Peyer's patch (tissue), 4 donors: ENCODE results near the gene MCF2L. TPM values are rescaled to one million over a fixed set of nuclear protein-coding genes. Genes with fewer than 3 reads are reported as not detected.
"Not testable (repeated sequence)": the region's sequence is repeated elsewhere in the genome, so short reads cannot be mapped to it uniquely, and the experiment has no call there.

Experiments used
- DNase-seq, 3 donors: peaks; one replicate each; pipeline ENCODE4 v3.0.0-alpha.2; 2017 to 2019
- H3K27ac ChIP-seq, 4 donors: fragments of 200-600 bp; sonication (generic); one replicate each; pipeline ENCODE4 v1.5.1; 2016 to 2019
- H3K27me3 ChIP-seq, 2 donors: fragments of 200-600 bp; sonication (generic); one replicate each; pipeline ENCODE4 v1.5.1; 2019
- H3K36me3 ChIP-seq, 3 donors: fragments of 200-600 bp; sonication (generic); one replicate each; pipeline ENCODE4 v1.5.1; 2016 to 2019
- H3K4me1 ChIP-seq, 4 donors: fragments of 200-600 bp; sonication (generic); one replicate each; pipeline ENCODE4 v1.5.1; 2016 to 2019
- H3K4me3 ChIP-seq, 4 donors: fragments of 200-600 bp; sonication (generic); 1 replicate in 3 of 4; 2 replicates in 1 of 4; pipeline ENCODE4 v1.5.1; 2016 to 2019; ENCODE audit warnings: mild to moderate bottlenecking in 1 of 4
- H3K9me3 ChIP-seq, 4 donors: fragments of 200-600 bp; sonication (generic); one replicate each; pipeline ENCODE4 v1.5.1; 2016 to 2019; ENCODE audit warnings: mild to moderate bottlenecking in 1 of 4
- POLR2A ChIP-seq, 2 donors: fragments of 450-650 bp; IDR thresholded peaks; one replicate each; pipeline ENCODE4 v1.5.1; 2017; ENCODE audit warnings: antibody characterized with exemption in 2 of 2, mild to moderate bottlenecking in 2 of 2, moderate library complexity in 2 of 2
- total RNA-seq, 4 donors: library from RNA; depleted of rRNA; stranded (reverse); fragments of >200 nt; gene quantifications; one replicate each; pipeline ENCODE4 v1.1.0, GENCODE V29; 2016
- TF ChIP-seq, protein P1 (sequence below), 6 experiments: fragments of 450-650 bp in 4 of 6; fragments of 200-600 bp in 2 of 6; sonication (generic) in 1 of 6; IDR thresholded peaks; one replicate each; pipeline ENCODE4 v1.5.1; 2017 to 2019; ENCODE audit warnings: antibody characterized with exemption in 6 of 6, mild to moderate bottlenecking in 3 of 6, moderate library complexity in 1 of 6

MCF2L gene
- total RNA-seq, 4 donors from 2014 or later = 81.4 to 165 (median 149) TPM

DNA sequence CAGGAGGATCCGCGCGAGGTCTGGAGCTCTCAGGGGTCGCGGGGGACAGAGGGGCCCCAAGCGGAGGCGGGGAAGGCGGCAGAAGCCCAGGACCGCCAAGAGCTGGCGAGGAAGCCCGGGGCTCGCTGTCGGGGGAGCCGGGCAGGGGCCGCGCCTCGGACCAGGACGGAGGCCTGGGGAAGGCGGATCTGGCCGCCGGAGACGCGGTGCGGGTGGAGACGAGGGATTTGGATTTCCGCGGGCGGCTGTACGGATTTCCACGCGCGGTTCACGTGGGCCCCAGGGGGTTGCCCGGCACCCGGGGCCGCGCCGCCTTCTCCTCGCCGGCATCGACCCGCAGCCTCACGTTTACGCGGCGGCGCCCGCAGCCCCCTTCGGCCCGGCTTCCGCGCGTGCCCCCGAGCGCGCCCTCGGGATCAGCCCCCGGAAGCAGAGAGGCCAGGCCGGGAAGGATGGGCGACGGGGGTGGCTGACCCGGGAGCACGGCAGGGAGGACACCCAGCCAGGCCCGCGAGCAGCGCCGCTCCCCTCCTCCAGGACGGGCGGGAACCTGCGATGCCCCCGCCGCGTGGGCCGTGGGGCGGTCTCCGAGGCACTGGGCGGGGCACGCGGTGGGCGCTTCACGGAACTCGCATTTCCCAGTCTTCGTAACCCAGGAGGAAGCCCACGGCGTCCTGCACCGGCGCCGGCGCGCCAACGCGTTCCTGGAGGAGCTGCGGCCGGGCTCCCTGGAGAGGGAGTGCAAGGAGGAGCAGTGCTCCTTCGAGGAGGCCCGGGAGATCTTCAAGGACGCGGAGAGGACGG, 141.2 kb downstream of the MCF2L start:
- DNase-seq = peak in 2 of 3 donors; percentile 43 to 44
- Histone ChIP-seq H3K4me1 (peaks cover 0 to 21% (median 0%) of the 10 kb centered on the region in 4 donors), H3K36me3 (no peaks in the 10 kb centered on the region), H3K27me3 (peaks cover 0 to 18% of the 10 kb centered on the region in 2 donors), H3K9me3 (peaks cover 0 to 5% (median 0%) of the 10 kb centered on the region in 4 donors), H3K4me3 (peak overlapping the region; percentile 24 to 43 (median 38)), H3K27ac (no peak overlapping the region)
- TF ChIP-seq POLR2A (IDR thresholded peaks at IDR 0.05) = no peak
- TF ChIP-seq, protein P1, sequence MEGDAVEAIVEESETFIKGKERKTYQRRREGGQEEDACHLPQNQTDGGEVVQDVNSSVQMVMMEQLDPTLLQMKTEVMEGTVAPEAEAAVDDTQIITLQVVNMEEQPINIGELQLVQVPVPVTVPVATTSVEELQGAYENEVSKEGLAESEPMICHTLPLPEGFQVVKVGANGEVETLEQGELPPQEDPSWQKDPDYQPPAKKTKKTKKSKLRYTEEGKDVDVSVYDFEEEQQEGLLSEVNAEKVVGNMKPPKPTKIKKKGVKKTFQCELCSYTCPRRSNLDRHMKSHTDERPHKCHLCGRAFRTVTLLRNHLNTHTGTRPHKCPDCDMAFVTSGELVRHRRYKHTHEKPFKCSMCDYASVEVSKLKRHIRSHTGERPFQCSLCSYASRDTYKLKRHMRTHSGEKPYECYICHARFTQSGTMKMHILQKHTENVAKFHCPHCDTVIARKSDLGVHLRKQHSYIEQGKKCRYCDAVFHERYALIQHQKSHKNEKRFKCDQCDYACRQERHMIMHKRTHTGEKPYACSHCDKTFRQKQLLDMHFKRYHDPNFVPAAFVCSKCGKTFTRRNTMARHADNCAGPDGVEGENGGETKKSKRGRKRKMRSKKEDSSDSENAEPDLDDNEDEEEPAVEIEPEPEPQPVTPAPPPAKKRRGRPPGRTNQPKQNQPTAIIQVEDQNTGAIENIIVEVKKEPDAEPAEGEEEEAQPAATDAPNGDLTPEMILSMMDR (IDR thresholded peaks at IDR 0.05) = no peak

DNA sequence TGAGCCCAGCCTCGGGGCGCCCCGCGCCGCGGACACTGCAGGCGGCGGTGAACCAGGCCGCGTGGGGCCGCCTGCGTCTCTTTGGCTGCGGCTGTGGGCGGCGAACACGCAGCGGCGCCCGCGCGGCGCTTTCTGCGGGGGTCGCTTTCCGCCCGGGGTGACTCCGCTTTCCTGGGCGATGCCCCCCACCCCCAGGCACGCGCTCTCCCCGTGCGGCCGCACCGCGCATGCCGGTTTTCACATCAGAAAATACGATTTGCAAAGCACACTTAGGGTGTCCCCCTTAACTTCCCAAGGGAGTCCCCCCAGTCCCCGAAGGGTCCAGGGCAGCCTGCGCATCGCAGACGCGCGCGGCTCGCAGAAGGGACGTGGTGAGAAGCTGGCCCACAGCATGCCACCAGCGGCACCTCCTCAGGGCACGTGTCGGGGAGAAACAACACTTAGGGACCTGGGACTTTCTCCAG, 141.9 kb downstream of the MCF2L start:
- H3K27ac ChIP-seq = no peak overlapping the region
- peaks cover 0 to 18% of the 10 kb centered on the region in 2 donors for H3K27me3 ChIP-seq
- TF ChIP-seq, protein P1 (IDR thresholded peaks at IDR 0.05) = no peak
- TF ChIP-seq POLR2A (IDR thresholded peaks at IDR 0.05) = no peak
- H3K36me3 ChIP-seq = no peaks in the 10 kb centered on the region
- H3K9me3 ChIP-seq = peaks cover 0 to 5% (median 0%) of the 10 kb centered on the region in 4 donors
- H3K4me3 ChIP-seq = peak overlapping the region; percentile 24 to 43 (median 38)
- DNase-seq = peak in 2 of 3 donors; percentile 26 to 28
- H3K4me1 ChIP-seq = peaks cover 0 to 17% (median 0%) of the 10 kb centered on the region in 4 donors

DNA sequence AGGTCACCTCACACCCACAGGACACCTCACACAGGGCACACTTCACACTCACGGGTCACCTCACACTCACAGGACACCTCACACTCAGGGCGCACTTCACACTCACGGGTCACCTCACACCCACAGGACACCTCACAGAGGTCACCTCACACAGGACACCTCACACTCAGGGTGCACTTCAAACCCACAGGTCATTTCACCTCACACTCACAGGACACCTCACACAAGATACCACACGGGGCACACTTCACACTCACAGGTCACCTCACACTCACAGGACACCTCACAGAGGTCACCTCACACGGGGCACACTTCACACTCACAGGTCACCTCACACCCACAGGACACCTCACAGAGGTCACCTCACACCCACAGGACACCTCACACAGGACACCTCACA, 142.8 kb downstream of the MCF2L start:
- not testable (repeated sequence) for H3K36me3 ChIP-seq, H3K9me3 ChIP-seq, H3K4me3 ChIP-seq, H3K27ac ChIP-seq
- H3K4me1 ChIP-seq = peaks cover 0 to 16% (median 0%) of the 10 kb centered on the region in 4 donors
- peak in 1 of 3 donors; percentile 27 for DNase-seq
- H3K27me3 ChIP-seq = peaks cover 0 to 18% of the 10 kb centered on the region in 2 donors

DNA sequence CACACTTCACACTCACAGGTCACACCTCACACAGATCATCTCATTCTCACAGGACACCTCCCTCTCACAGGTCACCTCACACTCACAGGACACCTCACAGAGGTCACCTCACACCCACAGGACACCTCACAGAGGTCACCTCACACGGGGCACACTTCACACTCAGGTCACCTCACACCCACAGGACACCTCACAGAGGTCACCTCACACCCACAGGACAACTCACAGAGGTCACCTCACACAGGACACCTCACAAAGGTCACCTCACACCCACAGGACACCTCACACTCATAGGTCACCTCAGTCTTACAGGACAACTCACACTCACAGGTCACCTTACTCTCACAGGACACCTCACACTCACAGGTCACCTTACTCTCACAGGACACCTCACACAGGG, 143.5 kb downstream of the MCF2L start:
- not testable (repeated sequence) for H3K27ac ChIP-seq, DNase-seq, H3K36me3 ChIP-seq, H3K9me3 ChIP-seq, H3K4me3 ChIP-seq
- Histone ChIP-seq H3K27me3 (peaks cover 0 to 18% of the 10 kb centered on the region in 2 donors), H3K4me1 (peaks cover 0 to 16% (median 0%) of the 10 kb centered on the region in 4 donors)

DNA sequence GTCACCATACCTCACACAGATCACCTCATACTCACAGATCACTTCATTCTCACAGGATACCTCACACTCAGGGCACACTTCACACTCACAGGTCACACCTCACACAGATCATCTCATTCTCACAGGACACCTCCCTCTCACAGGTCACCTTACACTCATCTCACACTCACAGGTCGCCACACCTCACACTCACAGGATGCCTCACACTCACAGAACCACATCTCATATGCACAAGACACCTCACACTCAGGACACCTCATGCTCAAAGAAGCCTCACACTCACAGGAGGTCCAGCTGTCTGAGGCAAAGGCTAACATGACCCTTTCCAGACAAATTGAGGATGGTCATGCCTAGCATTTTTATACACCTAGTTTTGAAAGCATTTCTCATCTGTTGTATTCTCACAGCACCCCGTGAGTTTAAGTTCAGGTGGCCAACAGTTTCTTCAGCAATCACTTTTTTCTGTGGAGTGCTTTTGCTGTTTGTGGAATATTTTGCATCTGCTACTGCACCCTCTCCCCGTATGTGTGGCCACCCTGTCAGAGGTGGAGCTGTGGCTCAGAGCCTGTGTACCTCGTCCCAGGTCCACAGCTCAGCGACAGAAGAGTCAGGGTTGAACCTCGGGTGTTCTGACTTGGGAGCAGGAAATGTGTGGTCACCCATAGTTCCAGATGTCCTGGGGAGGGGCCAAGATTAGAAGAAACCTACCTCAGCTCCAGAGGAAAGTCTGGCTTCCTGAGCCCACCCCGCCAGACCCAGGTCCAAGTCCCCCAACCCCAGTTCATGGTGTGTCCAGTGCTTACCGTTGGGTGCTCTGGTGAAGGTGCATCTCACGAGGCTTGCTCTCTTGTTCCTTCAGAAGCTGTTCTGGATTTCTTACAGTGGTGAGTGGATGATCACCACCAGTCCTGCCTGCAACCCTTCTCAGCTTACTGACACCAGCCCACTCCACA, 144.2 kb downstream of the MCF2L start:
- Histone ChIP-seq H3K27me3 (peaks cover 0 to 18% of the 10 kb centered on the region in 2 donors), H3K9me3 (peaks cover 0 to 5% (median 0%) of the 10 kb centered on the region in 4 donors), H3K27ac (no peak overlapping the region), H3K4me3 (no peak overlapping the region), H3K4me1 (peaks cover 0 to 16% (median 0%) of the 10 kb centered on the region in 4 donors), H3K36me3 (no peaks in the 10 kb centered on the region)
- peak in 1 of 3 donors; percentile 30 for DNase-seq
- no peak for TF ChIP-seq POLR2A (IDR thresholded peaks at IDR 0.05)
- TF ChIP-seq, protein P1 (IDR thresholded peaks at IDR 0.05) = no peak

DNA sequence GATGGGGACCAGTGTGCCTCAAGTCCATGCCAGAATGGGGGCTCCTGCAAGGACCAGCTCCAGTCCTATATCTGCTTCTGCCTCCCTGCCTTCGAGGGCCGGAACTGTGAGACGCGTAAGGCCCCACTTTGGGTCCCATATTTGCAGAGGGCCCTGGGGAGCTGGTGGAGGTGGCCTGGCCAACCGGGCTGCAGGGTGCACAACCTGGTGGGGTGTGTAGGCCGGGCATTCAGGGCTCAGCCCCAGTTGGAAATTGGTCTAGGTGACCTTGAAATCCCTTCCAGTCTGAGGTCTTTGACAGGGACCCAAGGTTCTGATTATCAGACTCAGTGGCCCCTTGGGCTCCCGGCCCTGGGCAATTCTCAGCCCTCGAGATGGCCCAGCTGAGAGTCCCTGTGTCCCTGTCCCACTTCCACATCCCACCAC, 144.8 kb downstream of the MCF2L start:
- no peak for TF ChIP-seq POLR2A (IDR thresholded peaks at IDR 0.05)
- TF ChIP-seq, protein P1 (IDR thresholded peaks at IDR 0.05) = no peak
- peak in 2 of 3 donors; percentile 26 to 33 for DNase-seq
- peaks cover 0 to 16% (median 0%) of the 10 kb centered on the region in 4 donors for H3K4me1 ChIP-seq
- no peak overlapping the region for H3K4me3 ChIP-seq
- H3K9me3 ChIP-seq = peaks cover 0 to 5% (median 0%) of the 10 kb centered on the region in 4 donors
- no peak overlapping the region for H3K27ac ChIP-seq
- peaks cover 0 to 18% of the 10 kb centered on the region in 2 donors for H3K27me3 ChIP-seq
- H3K36me3 ChIP-seq = no peaks in the 10 kb centered on the region
